Activated naive CD4-positive, alpha-beta T cell (primary cell): ENCODE measurements around the gene DHCR24.
"Not testable (repeated sequence)": the region's sequence is repeated elsewhere in the genome, so short reads cannot be mapped to it uniquely, and the experiment has no call there.

Experiments used
- DNase-seq, 4 experiments: peaks; one replicate each; lab custom pipeline; 2025; lab: John Stamatoyannopoulos, UW

The DHCR24 gene

GRCh38 chr1:54888080-54888733, 1.2 kb upstream of the DHCR24 start:
- no peak for DNase-seq

- no peak for DNase-seq
Measured at GRCh38 chr1:54887665-54888071, 673 bp upstream of the DHCR24 start.

DNA sequence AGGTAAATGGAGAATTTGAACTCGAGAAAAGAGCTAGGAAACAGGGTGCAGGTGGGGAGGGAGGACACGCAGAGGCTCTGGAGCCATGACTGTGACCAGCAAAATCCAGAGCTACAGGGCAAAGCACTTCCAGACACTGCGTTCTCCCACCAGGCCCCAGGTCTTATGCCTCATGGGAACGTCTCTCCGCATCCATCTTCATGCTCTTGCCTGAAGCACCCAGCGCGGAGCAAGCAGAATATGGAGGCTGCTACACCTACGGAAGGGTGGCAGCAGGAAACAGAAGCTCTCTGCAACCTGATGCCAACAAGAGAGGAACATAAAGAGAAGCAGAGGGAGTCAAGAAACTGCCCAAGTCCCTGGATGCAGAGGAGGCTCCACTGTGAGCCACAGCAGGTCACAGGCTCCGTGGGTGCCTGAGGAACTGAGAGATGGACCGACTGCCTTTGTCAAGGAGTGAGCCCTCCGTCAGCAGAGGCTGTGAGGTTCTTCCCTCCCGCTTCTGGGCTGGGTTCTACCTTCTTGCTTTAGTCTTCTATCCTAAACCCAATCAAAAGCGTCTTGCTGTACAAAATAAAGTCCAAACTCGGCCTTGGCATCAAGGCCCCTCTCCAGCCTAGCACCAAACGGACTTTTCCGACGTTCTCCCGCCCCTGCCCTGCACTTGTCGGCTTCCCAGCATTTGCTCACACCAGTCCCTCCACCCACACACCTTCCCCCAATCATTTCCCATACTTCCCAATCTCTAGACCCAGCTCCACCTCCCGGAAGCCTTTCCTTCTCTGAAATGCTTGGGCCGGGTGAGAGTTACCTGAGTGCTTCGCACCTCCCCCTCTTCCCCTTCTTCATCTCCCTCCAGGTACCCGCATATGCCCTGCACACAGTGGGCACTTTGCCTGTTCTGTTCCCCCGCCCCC, 930 bp downstream of the DHCR24 start:
- DNase-seq, result no peak

- no peak for DNase-seq
Measured at GRCh38 chr1:54885237-54885679, 1.7 kb downstream of the DHCR24 start.

DNA sequence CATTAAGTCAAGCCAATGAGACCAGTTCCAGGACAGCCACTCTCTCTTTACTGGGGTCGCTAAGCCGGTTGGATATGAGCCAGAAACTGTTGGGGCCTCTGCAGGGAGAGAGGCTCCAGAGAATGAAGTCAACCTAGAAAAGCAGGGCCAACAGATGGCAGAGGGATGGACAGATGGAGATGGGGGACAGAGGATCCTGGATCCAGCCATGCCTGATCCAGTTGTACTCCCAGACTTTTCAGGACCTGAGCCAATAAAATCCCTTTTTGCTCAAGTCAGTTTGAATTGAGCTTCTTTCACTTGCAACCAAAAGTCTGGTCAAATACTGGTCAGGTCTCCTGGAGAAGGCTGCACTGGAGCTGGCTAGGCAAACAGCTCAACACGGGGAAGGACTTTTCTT, 2.2 kb downstream of the DHCR24 start:
- DNase-seq, result no peak

- DNase-seq, result no peak
Measured at GRCh38 chr1:54884135-54884586, 2.8 kb downstream of the DHCR24 start.

- no peak for DNase-seq
Measured at GRCh38 chr1:54883349-54884102, 3.5 kb downstream of the DHCR24 start.

DNA sequence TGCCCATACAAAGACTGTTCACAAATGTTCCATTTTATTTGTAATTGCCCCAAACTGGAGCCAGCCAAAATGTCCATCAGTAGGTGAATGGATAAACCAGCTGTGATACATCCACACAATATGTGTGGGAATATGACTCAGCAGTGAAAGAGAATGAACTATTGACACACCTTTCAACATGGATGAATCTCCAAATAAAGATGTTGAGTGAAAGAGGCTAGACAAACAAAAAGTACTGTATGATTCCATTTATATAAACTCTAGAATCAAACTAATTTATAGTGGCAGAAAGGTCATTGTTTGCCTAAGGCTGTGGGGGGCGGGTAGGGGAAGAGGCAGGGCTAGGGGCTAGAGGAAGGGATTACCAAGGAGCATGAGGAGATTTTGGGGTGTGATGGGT, 4.5 kb downstream of the DHCR24 start:
- no peak for DNase-seq

GRCh38 chr1:54881604-54882003, 5.4 kb downstream of the DHCR24 start:
- DNase-seq, result not testable (repeated sequence)

DNA sequence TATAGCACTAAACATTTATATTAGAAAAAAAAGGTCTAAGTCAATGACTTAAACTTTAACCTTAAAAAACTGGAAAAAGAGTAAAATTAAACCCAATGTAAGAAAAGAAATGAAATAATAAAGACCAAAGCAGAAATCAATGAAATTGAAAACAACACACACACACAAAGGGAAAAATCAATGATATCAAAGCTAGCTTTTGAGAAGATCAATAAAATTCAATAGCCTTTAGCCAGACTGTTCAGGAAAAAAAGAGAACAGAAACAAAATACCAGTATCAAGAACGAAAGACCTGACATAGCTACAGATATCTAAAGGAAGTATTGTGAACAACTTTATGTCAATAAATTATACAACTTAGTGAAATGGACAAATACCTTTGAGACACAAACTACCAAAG, 7.1 kb downstream of the DHCR24 start:
- no peak for DNase-seq

DNA sequence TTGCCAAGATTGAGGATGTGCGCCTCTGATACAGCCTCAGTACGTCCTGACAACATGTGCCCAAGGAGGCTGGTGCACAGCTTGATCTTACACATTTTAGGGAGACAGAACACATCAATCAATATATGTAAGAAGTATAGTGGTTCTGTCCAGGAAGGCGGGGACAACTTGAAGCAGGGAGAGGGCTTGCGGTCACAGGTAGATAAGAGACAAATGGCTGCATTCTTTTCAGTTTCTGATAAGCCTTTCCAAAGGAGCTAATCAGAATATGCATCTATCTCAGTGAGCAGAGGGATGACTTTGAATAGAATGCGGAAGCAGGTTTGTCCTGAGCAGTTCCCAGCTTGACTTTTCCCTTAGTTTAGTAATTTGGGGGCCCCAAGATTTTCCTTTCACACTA, 10.2 kb downstream of the DHCR24 start:
- no peak for DNase-seq

DNA sequence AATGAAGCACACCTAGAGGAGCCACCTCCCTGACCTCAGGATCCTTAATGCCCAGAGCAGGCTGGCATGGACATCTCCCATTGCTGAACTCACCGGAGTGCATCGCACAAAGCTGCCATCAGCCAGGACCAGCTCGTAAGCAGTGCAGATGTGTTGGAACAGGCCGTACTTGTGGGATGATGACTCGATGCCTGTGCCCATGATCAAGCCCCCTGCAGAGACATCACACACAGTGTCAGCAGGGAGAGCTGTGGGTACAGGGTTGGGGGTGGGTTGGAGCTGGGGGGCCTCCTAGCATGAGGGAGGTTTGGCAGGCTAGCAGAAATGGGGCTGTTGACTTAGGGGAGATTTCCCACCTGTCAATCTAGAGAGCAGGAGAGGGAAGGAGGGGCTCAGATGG, 12.0 kb downstream of the DHCR24 start:
- DNase-seq, result no peak

- DNase-seq, result no peak
Measured at GRCh38 chr1:54874079-54874830, 12.7 kb downstream of the DHCR24 start.

DNA sequence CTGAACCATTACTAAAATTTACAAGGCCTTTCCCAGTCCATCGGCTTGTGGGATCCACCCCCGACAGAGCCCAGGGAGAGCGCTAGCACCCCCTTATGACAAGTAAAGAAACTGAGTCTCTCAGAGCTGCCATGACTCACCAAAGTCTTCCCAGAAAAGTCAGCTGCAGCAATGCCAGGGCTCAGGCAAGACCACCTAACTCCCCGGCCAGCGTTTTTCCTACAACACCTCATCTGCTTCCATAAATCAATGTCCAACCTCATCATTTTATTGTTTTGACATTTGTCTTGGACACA, 15.0 kb downstream of the DHCR24 start:
- DNase-seq, result no peak

GRCh38 chr1:54871275-54872035, 15.5 kb downstream of the DHCR24 start:
- no peak for DNase-seq

GRCh38 chr1:54870869-54871268, 16.1 kb downstream of the DHCR24 start:
- no peak for DNase-seq

DNA sequence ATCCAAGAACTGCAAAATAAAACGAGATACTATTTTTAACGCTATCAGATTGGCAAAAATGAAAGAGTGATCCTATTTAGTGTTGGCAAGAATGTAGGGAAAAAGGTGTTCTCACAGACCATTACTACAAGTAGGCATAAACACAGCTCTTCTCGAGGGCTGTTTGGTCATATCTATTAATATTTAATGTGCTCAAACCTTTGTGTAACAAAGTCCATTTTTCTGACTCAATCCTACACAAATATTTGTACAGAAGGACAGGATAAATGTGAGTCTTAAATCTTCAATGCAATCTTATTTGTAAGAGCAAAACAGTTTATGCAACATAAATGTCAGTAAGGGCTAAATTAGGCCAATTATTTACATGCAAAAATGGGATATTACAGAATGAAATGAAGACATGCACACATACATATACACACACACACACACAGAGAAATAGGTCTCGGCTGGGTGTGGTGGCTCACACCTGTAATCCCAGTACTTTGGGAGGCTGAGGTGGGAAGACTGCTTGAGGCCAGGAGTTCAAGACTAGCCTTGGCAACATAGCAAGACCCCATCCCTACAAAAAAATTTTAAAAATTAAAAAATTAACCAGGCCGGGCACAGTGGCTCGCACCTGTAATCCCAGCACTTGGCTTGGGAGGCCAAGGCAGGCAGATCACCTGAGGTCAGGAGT, 17.7 kb downstream of the DHCR24 start:
- DNase-seq, result no peak

- DNase-seq, result no peak
Measured at GRCh38 chr1:54867717-54868057, 19.3 kb downstream of the DHCR24 start.

- DNase-seq, result no peak
Measured at GRCh38 chr1:54866801-54867716, 19.9 kb downstream of the DHCR24 start.
